ENCODE measurements around the gene TRDN.

DNA sequence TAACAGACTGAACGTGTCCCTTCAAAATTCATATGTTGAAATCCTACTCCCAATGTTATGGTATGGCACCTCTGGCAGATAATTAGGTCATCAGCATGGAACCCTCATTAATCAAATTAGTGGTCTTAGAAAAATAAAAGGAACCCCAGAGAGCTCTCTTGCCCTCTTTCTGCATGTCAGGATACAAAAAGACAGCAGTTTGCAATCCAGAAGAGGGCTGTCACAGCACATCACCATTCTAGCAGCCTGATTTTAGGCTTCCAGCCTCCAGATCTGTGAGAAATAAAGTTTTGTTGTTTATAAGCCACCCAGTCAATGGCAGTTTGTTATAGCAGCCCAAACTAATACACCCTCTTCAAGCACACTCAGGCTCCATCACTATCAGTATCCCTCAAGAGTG lies 292.9 kb downstream of the TRDN start:
- no peak for TF ChIP-seq POLR2AphosphoS5 (IDR thresholded peaks at IDR 0.05)
- TF ChIP-seq EZH2 (IDR thresholded peaks at IDR 0.05; ENCODE audit: borderline replicate concordance, insufficient read depth, low read length, poor library complexity, severe bottlenecking) = no peak
- no peak for TF ChIP-seq EP300 (conservative IDR thresholded peaks at IDR 0.05; ENCODE audit: poor library complexity, severe bottlenecking)
